ENCODE results near the gene TREX2.

GRCh38 chrX:153395613-153396319 lies 50.1 kb downstream of the TREX2 start:
- TF ChIP-seq CTCF (IDR thresholded peaks at IDR 0.05) (no peak), POLR2A (IDR thresholded peaks at IDR 0.05) (no peak), EP300 (IDR thresholded peaks at IDR 0.05) (no peak)
